Stimulated activated CD4-positive, alpha-beta T cell treated with anti-CD3 and anti-CD28 coated beads, Interleukin-15, amount 100 ng/mL, for 1 hour (primary cell): ENCODE measurements around the gene OSBPL2.

ENCODE experiments used
- DNase-seq, 2 donors: peaks; one replicate each; pipeline ENCODE4 v3.0.0-alpha.2; 2020; ENCODE audit warnings: low read depth in 1 of 2, low spot score in 1 of 2

The OSBPL2 gene

DNA sequence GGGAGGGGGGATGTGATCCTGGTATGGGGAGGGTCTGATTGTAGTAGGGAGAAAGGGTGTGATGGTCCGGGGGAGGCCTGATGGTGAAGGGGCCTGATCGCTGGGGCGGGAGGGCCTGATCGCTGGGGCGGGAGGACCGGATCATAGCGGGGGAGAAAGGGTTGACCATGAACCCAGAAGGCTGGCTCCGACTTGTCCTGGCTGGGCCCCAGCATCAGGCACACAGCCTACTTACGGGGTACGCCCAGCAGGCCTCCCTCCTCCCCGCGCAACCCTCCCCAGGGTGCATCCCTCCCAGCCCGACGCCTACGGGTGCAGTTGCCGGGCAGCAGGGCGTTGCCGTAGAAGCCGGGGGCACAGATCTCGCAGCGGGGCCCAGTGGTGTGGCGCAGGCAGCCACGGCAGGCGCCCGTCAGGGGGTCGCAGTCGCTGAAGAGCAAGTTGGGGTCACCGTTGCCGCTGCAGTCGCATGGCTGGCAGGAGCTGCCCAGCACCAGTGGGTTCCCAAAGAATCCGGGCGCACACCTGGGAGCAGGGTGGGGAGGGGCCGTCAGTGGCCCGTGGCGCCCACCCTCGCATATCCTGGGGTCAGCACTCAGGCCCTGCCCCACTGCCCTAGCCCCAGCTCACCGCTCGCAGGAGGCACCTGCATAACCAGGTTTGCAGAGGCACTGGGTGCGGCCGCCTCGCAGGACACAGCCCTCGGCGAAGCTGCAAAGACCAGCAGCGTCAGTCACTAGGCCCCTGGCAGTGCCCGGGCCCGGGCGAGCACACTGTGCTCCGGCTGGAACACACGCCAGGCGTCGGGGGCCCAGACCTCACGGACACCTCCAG is 85.0 kb downstream of the OSBPL2 start:
- no peak for DNase-seq

DNA sequence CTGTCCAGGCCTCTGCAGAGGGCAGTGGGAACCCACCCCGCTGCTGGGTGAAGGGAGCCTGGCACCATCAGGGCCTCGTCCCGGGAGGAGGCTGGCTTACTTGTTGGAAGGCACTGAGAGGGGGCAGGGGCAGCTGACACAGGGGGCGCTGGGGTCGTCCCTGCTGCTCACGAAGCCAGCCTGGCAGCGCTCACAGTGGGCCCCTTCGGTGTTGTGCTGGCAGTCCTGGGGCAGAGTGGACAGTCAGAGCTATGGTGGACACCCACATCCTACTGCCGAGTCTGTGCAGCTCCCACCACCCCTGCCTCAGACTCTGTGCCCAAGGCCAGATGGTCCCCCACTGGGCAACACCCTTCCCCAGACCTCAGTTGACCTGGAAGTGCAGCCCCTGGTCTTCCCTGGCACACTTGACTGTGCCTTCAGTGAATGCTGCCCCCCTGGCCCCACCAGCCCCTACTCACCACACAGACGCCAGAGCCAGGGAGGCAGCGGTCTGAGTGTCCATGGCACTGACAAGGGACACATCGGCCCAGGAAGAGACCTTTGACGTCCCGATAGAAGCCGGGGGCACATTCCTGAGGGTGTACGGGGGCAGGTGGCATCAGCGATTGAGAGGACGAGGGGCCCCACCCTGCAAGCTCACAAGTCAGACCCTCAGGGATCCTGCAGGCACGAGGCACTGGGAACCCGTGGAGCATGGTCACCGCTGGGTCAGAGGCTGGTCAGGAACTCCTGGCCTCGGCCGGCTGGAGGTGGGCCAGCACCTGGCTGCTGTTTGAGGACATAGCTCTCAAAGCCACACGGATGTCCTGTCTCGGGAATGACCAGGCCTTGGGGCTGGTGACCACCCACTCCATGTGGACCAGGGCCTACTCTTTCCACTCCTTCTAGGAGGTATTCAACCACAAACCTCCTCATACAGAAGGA is 85.9 kb downstream of the OSBPL2 start:
- no peak for DNase-seq

- DNase-seq: no peak
These were observed 87.0 kb downstream of the OSBPL2 start for GRCh38 chr20:62325172-62325905.

GRCh38 chr20:62326559-62326958 is 88.2 kb downstream of the OSBPL2 start:
- DNase-seq: no peak

DNA sequence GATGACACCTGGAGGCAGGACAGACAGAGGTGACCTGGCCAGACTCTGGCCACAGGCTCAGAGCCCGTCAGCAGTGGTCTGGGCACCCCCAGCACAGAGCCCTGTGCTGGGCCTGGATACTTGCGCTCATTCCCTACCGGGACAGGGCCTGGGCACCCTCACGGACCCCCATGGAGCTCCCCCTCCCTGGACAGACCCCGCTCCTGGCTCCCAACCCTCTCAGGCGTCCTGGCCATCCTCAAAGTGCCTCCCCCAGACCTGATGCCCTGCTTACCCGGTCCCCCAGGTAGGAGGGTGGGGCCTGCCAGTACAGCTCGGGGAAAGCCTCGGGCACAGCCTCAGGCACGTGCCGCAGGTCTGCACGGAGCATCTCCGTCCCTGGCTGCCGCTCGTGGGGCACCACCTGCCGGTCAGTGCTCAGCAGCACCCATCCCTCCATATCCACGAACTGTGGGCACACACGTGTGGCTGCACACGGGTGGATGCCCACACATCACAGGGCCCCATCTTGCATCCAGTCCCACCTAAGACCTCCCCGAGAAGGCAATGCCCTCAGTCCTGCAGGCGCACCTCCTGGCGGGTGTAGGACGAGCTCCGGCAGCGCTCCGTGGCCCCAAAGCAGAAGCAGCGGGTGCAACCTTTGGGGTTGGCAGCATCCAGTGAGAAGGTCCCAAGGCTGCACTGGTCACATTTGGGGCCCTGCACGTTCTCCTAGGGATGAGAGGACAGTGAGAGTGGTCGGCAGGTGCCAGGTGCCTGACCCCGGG is 88.8 kb downstream of the OSBPL2 start:
- no peak for DNase-seq

DNA sequence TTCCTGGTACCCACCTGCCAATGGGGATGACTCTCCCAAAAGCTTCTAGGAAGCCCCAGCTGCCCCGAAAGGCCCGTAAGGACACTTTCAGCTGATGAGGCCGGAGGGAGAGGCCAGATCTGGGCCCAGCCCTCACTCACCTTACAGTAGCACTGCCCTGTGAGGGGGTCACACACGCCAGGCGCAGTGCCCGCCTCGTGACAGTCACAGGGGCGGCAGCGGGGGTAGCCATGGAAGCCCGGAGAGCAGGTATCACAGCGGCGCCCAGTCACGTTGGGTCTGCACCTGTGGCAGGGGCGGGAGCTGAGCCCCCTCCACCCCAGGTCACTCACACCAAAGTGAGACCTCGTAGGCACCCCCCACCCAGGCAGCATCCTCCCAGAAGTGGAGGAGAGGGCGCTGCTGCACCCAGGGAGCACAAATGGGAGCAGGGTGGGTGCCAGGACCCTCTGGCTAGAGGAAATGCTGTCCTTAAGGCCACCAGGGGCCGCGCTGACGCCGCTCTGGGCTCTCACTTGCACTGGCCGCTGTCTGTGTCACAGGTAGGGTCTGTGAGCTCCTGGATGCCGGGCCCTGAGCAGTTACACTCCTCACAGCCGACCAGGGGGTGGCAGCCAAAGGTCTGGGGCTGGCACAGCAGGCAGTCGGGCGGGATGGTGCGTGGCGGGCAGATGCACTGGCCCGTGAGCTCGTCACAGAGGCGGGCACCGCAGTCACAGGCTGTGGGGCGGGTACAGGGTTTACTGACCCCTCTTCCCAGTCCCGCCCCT is 89.6 kb downstream of the OSBPL2 start:
- DNase-seq: no peak

GRCh38 chr20:62328684-62329388 is 90.5 kb downstream of the OSBPL2 start:
- no peak for DNase-seq

DNA sequence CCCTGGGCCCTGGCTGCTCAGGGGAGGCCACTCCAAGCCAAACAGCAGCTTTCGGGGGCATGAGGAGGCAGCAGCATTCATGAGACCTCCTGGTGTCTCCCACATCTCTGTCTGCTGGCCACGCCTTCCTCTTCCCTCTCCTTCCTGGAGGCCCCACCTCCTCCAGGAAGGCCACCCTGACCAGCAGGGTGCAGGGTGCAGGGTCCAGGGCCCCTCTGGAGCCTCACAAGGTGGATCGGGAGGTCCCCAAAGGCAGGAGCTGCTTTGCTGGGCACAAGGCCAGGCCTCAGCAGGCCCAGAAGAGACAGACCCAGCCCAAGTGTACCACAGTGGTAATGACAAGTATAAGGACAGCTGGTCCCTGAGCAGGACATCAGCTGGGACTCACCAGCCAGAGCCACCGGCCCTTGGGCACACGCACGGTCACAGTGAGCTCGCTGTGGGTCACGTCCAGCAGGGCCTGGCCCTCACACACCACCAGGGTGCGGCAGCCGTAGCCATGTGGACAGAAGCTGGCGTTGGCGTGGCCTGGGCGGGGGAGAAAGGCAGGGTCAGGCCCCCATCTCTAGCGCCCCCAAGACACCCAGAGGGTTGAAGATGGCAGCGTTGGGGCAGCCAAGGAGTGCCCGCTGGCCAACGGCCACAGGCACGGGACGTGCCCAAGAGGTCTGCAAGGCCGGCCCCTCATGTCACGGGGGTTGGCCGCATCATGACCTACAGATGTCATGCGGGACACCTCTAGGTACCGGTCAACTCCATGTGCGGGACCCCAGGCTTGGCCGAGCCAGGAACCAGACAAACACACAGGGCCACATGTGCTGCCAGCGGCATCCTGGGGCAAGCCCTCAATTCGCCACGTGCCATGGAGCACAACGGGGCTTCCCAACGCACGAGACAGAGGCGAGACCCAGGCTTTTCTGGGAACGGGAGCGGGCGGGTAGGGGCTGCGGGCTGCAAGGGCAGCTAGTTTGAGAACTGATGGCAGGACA is 91.4 kb downstream of the OSBPL2 start:
- DNase-seq: no peak

DNA sequence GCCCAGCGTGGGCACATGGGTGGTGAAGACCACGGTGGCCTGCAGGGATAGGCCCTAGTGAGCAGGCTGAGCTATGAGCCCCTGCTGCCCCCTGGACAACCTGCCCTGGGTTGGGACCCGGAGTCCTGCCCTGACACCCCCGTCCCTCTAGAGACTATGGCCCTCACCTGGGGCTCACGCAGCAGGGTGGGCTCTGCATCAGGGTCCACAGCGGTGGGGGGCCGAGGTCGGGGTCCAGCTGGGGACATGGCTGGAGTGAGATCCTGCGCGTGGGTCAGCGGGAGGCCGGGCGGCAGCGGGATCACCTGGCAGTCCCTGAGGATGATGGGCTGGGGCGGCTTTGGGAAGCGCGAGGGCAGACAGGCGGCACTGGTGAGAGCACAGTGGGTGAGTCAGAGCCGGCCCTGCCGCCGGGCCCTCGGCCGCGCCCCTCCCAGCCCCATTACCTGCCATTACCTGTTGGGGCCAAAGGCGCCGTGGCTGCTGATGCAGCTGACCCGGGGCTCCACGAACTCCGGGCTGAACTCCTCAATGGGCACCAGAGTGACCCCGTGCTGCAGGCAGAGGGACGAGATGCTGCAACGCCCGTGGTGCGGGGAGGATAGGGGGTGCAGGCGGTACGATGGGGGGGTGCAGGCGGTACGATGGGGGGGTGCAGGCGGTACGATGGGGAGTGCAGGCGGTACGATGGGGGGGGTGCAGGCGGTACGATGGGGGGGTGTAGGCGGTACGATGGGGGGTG is 92.4 kb downstream of the OSBPL2 start:
- no peak for DNase-seq

GRCh38 chr20:62331347-62331746 is 93.0 kb downstream of the OSBPL2 start:
- no peak for DNase-seq

DNA sequence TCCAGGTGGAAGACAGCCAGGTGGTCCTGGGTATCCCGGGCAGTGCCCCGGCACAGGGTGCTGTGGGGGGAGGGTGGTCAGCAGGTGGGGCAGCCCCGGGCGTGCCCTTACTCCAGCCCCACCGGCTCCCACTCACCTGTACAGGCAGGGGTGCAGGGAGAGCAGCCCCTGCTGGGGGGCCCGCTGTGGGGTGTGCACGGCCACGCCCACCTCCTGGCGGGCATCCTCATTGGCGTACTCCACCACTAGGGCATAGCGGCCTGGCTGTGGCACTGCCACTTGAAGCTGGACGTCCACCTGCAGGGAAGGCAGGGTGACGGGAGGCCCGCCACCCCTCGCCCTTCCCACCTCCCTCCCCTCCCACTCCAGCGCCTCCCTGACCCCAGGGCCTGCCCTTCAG is 94.1 kb downstream of the OSBPL2 start:
- no peak for DNase-seq

GRCh38 chr20:62332989-62333819 is 94.9 kb downstream of the OSBPL2 start:
- no peak for DNase-seq

DNA sequence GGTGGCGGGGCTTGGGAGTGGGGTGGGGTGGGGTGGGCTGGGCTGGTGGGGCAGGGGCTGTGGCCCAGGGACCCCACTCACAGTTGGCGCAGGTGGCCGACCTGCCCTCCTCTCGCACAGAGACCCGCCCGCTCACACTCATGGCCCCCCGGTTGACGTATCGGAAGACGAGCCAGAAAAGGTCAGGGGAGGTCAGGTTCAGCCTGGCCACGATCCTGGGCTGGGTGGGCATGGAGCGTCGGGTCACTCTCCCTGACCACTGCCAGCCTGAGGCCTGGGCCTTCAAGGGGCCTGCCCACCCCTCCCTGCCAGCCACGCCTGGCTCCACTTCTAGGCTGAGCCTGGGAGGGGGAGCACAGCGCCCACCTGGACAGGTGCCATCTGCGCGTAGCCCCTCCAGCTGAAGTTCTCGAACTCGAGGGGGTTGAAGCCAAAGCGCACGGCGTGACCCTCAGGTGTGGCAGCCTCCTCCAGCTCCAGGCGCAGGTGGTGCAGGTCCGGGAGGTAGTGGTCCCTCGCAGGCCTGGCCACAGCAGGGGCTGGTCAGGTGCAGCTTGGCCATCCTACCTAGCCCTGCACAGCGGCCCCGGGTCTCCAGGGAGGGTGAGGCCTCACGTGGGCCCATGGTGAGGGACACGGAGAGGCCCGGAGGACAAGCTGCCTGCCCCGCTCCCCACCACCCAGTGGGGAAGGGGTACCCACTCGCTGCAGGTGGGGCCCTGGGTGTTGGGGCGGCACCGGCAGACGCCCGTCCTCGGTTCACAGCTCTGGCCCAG is 95.7 kb downstream of the OSBPL2 start:
- DNase-seq: no peak

GRCh38 chr20:62334881-62335280 is 96.6 kb downstream of the OSBPL2 start:
- no peak for DNase-seq

GRCh38 chr20:62335532-62335931 is 97.2 kb downstream of the OSBPL2 start:
- DNase-seq: no peak

GRCh38 chr20:62336329-62336728 is 98.0 kb downstream of the OSBPL2 start:
- DNase-seq: no peak
